ENCODE results near the gene ARHGAP42. TPM values are rescaled to one million over a fixed set of nuclear protein-coding genes. Genes with fewer than 3 reads are reported as not detected.

ARHGAP42 gene
- polyA plus RNA-seq, 4 donors, result 26.0 to 39.5 (median 26.4) TPM

- no peak for DNase-seq (ENCODE audit: low read depth in 4 of 4, low spot score in 3 of 4)
These were observed 254.9 kb downstream of the ARHGAP42 start for GRCh38 chr11:100942016-100942415.

DNA sequence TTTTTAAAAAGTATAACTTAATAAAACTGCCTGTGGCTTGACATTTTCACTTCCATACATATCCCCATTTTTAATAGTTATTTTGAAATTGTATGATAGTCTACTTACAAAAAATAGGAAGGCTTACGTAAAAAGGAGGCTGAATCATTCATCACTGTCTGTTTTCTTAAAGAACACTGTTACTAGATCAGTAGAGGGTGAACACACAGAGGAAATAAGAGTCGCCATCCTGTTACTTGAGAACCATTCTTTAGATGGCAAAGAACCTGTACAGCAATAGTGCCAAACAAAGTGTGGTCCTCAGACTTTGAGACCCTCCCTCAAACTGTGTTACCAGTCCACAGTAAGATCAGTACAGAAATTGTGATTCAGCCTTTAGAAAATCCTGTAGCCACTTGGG is 261.8 kb downstream of the ARHGAP42 start:
- DNase-seq (ENCODE audit: low read depth in 4 of 4, low spot score in 3 of 4), result no peak

DNA sequence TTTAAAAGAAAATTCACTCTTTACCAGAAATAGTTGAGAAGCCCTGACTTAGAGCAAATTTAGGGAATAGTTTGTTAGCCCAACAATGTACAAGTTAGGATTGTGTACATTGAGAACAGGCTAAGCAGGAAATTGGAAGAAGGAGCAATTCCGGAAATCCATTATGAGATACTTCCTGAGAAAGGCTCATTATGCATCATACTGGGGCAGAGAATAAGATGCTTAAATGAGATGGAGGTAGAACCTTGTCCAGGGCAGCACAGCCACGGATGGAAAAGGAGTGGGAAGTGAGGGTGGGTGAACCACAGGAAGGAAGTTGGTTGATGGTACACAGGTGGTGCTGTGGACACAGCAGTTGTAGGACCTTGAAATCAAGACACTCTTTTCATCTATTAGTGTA is 262.4 kb downstream of the ARHGAP42 start:
- no peak for DNase-seq (ENCODE audit: low read depth in 4 of 4, low spot score in 3 of 4)

- DNase-seq (ENCODE audit: low read depth in 4 of 4, low spot score in 3 of 4), result no peak
These were observed 268.2 kb downstream of the ARHGAP42 start for GRCh38 chr11:100955318-100955717.

DNA sequence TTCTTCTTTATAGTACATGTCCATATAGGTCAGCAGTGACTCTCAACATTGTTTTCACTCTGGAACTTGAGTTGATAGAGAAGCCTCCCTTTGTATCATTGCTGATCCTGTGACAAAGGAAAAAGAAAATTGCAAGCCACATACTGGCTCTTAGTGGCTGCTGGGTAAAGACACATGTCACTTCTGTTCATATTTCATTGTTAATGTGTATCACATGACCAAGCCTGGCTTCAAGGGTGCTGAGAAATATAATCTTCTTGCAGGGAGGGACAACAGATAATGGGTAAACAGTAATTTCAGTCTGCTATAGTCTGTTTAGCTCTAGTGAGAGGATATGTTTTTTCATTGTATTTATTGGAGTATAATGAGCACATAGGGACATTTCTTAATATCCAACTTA is 269.3 kb downstream of the ARHGAP42 start:
- no peak for DNase-seq (ENCODE audit: low read depth in 4 of 4, low spot score in 3 of 4)

GRCh38 chr11:100957499-100957898 is 270.4 kb downstream of the ARHGAP42 start:
- DNase-seq (ENCODE audit: low read depth in 4 of 4, low spot score in 3 of 4), result no peak

GRCh38 chr11:100961633-100962032 is 274.5 kb downstream of the ARHGAP42 start:
- no peak for DNase-seq (ENCODE audit: low read depth in 4 of 4, low spot score in 3 of 4)

DNA sequence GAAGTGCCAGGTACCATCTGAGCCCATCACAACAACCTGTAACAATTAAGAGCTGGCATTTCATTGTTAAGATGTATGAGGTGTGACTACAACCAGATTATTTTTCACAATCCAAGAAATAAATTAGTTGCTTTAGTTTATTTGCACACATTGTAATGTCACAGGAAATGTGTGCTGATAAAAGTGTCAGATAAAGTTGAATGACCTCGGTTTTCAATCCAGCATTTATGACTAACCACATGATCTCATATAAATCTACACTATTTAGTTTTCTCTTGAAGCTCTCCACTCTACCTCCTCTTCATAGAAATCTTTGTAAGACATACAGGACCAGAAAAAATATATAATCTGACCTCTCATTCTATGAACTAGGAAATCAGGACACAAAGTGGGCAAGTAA is 276.3 kb downstream of the ARHGAP42 start:
- no peak for DNase-seq (ENCODE audit: low read depth in 4 of 4, low spot score in 3 of 4)

- no peak for DNase-seq (ENCODE audit: low read depth in 4 of 4, low spot score in 3 of 4)
These were observed 277.3 kb downstream of the ARHGAP42 start for GRCh38 chr11:100964435-100964834.

DNA sequence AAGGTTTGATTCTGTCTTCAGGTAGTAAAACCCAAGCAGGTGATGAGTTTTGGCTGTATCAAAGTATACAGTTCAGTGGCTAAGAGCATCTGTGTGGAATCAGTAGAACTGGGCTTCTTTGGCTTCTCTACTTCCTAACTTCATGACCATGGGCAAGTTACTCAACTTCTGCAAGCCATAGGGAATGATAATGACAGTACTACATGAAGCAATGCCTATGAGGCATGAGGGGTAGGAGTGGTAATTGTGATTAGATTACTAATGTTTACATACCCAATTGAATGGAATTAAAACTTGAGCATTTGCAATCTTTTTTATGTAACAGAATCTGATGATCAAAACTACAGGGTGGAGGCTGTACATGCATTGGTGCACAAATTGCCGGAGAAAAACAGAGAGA is 278.3 kb downstream of the ARHGAP42 start:
- DNase-seq (ENCODE audit: low read depth in 4 of 4, low spot score in 3 of 4), result no peak

GRCh38 chr11:100966366-100966765 is 279.3 kb downstream of the ARHGAP42 start:
- DNase-seq (ENCODE audit: low read depth in 4 of 4, low spot score in 3 of 4), result no peak

- DNase-seq (ENCODE audit: low read depth in 4 of 4, low spot score in 3 of 4), result no peak
These were observed 281.9 kb downstream of the ARHGAP42 start for GRCh38 chr11:100969008-100969407.

DNA sequence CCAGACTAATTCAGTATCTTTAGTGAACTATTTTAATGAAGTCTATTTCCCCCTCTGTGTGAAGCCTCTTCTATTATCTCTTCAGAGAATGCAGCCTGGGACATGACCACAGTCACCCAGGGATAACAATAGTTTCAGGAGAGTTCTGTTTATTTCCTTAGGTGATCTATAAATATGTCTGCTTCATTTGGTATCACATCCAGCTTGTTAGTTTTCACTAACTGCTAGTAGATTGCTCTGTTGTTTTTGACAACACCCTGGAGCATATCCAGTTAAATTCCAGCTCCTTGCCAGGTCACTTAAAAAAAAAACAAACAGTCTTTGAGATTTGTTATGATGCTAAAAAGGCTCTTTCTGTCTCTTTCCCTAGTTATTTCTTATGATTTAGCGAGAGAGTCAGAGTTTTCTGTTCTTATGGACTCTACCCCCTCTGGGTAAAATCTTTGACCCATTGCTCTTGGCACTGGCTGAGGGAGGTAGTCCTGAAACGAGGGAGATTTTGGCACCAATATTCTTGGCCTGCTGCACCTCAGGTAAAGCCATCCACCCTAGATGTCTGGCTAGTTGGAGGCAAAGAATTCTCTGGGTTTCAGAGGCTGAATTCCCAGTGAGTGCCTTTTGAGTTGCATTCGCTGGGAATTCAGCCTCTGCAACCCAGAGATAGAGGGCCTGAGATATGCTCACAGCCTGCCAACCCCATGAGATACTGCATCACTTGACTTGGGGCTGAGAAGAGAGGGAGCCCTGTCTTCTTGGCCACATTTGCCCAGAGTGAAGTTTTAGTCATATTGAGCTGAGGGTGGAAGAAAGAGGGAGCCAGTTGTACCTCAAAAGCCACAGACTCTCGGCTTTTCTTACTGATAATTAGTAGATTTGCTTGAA is 283.4 kb downstream of the ARHGAP42 start:
- DNase-seq (ENCODE audit: low read depth in 4 of 4, low spot score in 3 of 4), result no peak

DNA sequence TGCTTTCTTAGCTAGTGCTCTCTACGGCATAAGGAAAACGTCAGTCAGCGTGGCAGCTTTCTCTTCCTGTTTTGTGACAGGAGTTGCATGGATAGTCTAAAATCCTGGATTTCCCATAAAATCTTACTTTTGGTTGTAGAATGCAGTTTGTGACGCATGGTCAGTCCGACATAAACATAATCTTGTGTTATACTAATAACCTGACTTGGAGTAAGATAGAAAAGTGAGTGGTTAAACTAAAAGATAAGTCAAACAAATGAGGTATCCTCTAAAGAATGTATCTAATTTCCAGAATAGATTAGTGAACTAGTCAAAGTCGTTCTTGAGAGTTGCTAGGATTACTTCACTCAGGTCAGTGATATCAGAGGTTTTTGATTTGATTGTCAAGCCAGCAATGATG is 285.0 kb downstream of the ARHGAP42 start:
- DNase-seq (ENCODE audit: low read depth in 4 of 4, low spot score in 3 of 4), result no peak

GRCh38 chr11:100978442-100978841 is 291.4 kb downstream of the ARHGAP42 start:
- no peak for DNase-seq (ENCODE audit: low read depth in 4 of 4, low spot score in 3 of 4)

DNA sequence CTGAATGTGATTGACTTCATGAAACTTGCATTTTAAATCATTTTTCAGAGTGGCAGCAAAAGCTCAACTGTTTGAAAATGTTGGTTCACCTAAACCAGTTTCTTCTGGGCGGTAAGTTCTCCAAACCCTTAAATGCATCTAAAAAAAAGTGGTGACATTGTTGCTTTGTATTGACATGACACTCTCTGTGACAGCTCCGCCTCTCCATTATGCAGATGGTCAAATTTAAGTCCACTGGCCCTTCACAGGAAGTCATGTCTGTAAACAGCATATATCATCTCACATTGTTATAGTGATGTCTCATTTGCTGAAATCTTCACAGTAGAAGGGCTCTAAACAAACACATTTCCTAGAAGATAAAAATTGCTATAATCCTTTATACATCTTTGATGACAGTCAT is 291.9 kb downstream of the ARHGAP42 start:
- no peak for DNase-seq (ENCODE audit: low read depth in 4 of 4, low spot score in 3 of 4)

GRCh38 chr11:100980156-100980555 is 293.1 kb downstream of the ARHGAP42 start:
- DNase-seq (ENCODE audit: low read depth in 4 of 4, low spot score in 3 of 4), result peak in 1 of 4 donors; percentile 1

DNA sequence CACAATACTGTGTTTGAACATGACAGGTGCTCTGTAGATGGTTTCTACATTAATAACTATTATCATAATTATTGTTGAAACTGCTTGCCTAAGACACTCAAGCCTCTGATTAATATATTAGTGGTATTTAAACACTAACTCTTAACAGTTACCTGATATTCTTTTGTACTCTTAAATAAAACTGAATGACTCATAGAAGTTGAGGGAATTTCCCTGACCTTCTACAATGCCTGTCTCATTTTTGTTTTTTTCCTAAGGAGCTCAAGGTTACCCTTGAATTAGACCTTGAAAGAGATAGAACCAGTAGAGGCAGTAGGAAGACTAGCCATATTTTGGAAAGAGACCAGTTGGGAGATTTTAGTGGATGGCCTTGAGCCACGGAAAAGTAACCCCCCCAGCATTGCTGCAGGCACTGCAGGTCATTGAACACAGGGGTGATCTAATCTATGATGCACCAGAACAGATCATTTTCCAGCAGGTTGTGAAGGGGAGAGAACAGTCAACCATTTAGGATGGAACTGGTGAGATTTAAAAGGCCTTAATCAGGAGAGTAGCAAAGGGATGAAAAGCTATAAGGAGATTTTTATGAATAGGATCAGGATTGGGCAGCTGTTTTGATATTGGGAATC is 294.2 kb downstream of the ARHGAP42 start:
- DNase-seq (ENCODE audit: low read depth in 4 of 4, low spot score in 3 of 4), result no peak

GRCh38 chr11:100984668-100985067 is 297.6 kb downstream of the ARHGAP42 start:
- DNase-seq (ENCODE audit: low read depth in 4 of 4, low spot score in 3 of 4), result no peak

DNA sequence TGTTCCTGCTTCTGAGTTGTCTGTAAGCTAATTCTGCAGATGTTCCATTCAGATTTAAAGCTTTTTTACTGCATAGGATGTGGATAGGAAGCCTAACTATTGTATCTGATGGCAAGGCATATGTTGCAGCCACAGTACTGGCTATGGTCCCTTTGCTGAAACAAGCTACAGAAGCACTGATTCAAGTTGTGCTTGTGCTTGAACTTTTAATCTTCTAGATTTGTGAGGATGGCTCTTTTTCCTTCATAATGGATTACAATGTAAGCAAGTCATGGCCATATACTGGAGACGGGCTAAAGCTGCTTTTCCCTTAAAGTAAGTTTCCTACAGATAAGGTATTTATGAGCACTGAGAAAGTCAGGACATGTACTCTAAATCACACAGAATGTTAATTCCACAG is 303.8 kb downstream of the ARHGAP42 start:
- DNase-seq (ENCODE audit: low read depth in 4 of 4, low spot score in 3 of 4), result no peak

GRCh38 chr11:100991541-100991940 is 304.5 kb downstream of the ARHGAP42 start:
- no peak for DNase-seq (ENCODE audit: low read depth in 4 of 4, low spot score in 3 of 4)

GRCh38 chr11:100994966-100995365 is 307.9 kb downstream of the ARHGAP42 start:
- DNase-seq (ENCODE audit: low read depth in 4 of 4, low spot score in 3 of 4), result no peak

All from left renal pelvis (tissue), 4 donors.